NCI-H510A treated with DMSO at 0.1 percent for 48 hours (cell line): Measurements from ENCODE around the gene MAST3.

Experiments
- DNase-seq: peaks from one replicate; lab custom pipeline; 2025; lab: John Stamatoyannopoulos, UW

The MAST3 gene

DNA sequence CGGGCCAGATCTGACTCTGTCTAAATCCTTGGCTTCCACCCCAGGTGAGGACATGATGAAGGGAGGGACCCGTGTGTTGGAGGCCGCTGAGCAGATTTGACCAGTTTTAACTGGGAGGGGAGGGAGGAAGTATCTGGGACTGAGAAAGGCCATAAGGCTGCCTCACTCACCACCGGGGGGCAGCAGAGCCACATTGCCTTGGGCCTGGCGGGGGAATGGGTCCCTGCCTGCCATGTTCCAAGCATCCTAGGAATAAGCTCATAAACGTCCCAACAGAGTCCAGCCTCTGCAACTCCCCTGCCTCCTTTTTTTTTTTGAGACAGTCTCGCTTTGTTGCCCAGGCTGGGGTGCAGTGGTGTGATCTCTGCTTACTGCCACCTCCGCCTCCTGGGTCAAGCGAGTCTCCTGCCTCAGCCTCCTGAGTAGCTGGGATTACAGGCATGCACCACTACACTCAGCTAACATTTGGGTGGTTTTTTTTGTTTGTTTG is 15.5 kb downstream of the MAST3 start:
- DNase-seq = peak; percentile 71

DNA sequence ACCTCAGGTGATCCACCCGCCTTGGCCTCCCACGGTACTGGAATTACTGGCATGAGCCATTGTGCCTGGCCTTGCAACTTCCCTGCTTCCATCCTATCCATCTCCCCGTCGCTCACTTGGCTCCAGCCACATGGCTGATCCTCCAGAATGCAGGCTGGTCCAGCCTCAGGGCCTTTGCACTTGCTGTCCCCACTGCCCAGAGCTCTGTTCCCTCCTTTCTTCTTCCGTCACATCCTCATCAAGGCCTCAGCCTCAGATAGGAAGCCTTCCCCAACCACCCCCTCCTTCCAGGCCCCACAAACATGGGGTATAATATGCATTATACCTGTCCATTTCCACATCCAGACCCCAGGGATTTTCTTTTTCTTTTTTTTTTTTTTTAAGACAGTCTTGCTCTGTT is 16.2 kb downstream of the MAST3 start:
- no peak for DNase-seq

DNA sequence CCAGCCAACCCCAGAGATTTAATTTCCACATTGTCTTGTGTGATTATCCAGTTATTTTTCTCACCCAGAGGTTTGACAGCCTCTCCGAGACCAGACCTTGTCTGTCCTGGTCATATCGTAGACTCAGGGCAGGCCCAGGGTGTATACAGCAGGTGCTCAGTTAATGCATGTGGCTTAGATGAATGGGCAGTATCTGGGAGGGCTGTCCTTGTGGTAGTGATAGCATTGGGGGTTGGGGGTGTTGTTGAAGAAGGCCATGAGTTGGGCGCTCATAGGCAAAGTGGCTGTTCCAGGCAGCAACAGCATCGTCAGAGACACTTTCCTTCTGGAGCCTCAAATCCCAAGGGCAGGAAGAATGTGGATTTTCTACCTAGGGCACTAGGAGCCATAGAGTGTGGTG is 16.9 kb downstream of the MAST3 start:
- DNase-seq = no peak

DNA sequence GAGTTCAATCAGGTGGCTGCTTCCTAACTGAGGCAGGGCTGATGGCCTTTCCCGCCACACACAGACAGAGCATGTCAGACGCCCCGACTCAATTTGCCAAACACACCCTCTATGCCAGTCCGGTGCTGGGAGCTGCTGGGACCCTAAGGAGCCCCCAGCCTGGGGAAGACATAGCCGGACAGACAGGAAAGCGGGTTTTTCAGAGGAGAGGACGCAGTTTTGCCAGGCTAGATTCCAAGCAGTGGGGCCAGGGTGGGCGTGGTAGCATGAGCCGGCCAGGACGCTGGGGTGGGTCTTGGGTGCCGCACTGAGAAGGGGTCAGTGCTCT is 19.8 kb downstream of the MAST3 start:
- no peak for DNase-seq

DNA sequence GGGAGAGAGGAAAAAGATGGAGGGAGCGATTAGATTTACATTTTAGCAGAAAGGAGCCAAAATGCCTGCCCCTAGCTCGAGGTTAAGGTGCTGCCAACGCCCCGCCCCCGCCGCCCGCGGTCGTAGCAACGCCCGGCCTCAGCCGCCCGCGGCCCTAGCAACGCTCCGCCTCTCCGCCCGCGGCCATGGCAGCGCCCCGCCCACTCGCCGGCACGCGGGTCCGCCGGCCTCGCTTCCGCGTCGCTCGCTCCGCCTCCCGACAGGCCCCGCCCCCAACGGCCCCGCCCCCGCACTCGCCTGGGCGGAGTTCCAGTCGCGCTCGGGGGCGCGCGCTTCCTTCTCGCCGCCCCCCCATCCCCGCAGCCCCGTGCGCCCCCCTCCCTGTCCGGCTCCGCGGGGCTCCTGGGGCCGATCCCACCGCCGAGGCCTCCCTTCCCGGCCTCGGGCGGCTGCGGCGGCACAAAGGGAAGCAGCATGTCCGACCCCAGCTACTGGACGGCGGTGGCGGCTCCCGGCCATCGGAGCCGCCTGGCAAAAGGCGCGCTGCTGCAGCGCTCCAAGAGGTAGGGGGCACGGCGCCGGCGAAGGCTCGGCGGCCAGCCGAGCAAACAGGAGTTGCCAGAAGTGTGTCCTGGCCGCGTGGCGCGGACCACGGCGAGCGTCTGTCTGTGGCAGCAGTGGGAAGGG is 20.3 kb downstream of the MAST3 start:
- DNase-seq = peak; percentile 86

DNA sequence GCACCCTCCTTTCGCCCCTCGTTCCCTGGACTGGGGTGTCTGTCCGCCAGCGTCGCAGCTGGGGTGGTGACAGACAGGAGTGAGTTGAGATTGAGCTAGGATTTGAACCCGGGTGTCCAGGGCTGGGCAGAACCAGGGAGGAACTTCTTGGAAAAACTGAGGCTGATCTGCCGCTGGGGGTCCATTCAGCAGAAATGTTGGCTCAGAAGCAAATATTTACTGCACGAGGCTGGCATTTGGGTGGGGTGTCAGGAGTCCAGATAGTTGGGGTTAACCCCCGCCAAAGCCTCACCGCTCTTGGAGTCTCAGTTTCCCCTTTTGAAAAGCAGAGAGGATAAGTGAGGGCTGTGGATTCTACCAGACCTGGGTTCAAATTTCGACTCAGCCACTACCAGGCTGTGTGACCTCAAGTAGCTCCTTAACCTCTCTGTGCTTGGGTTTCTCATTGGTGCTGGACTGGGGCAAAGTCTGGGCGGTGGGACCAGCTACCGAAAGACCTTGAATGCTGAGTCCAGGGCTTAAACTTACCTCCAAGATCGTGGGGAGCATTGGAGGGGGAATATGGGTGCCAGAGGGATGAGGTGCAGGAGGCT is 20.9 kb downstream of the MAST3 start:
- no peak for DNase-seq

DNA sequence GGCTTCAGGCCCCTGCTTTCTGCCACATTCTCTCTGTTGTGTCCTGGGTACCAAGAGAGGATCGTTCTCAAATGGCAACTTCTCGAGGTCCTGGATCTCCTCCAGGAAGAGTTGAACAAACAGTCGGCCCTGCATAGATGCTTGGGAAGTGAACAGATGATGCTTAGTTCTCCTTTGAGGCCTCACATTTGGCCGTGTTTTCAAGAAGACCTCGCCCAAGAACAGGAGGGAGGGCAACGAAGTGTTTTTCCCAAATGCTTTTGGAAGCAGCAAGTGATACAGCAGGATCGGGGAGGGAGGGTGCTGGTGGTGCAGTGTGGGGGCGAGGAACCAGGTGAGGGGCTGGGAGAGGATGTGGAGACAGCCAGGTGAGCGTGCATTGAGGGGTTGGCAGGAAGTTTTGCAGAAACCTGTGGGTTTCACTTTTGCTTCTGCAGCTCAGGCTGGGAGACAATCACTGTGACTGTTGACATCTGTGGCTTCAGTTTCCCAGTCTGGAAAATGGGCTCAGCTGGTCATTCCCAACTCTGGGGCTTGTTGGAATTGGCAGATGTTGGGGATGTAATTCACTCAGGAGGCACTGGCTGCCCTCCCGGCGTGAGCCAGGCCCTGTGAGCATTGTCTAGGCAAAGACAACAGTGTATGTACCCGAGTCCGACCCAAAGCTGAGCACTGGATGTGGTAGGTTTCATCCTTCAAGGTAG is 21.6 kb downstream of the MAST3 start:
- no peak for DNase-seq

DNA sequence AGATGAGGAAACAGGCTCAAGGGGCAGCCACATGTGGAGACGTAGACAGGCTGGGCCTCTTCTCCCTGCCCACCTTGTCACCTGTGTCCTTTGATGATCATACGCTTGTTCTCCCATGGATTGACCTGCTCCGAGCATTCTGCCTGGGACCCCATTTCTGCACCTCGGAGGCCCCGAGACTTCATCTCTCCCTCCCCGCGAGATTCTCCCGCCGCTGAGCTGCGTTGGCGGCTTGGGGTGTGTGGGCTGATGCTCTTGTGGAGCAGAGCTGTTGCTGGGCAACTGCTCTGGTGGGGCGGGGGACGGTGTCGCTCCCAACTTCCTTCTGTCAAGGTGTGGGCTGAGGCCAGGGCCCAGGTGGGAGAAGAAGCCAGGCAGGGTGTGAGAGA is 22.1 kb downstream of the MAST3 start:
- no peak for DNase-seq

DNA sequence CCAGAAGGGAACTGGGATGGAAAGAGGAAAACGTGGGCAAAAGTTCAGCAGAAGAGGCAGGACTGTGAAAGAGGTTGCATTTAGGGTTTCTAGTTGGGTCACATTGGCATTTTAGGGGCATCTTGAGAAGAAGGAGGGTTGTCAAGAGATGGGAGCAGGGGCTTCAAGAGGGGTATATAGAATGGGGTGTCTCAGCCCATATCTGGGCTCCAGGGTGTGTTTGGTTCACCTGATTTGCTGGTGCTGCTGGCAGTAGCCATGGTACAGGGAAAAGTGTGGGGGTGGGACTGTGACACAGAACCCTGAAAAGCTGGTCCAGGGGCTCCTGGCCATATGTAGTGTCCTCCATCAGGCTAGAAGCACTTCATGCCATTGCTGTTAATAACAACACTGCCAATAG is 22.5 kb downstream of the MAST3 start:
- DNase-seq = no peak

DNA sequence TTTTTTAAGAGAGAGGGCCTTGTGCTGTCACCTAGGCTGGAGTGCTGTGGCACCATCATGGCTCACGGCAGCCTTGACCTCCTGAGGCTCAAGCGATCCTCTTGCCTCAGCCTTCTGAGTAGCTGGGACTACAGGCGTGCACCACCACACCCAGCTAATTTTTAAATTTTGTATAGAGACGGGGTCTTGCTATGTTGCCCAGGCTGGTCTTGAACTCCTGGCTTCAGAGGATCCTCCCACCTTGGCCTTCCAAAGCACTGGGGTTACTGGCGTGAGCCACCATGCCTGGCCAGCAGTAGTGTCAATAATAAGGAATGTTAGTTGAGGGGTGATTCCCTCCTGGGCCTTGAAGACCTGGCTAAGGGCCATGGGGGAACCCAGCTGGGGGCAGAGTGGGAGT is 23.6 kb downstream of the MAST3 start:
- no peak for DNase-seq

DNA sequence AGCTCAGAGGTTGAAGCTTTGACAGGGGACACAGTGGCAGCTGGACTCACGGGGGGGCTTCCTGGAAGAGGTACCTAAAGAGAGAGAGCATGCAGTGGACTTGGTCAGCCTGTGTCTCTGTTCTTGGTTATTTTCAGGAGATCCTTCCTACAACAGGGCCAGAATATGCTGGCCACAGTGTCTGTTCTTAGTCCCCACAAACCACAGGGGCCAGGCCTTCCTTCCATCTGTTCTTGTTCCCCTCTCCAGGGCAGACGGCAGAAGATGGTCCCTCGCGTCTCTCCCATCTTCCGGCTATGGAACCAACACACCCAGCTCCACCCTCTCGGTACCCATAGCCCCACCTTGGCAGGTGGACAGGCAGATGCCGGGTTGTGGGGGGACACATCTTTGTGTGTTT is 24.8 kb downstream of the MAST3 start:
- DNase-seq = no peak

DNA sequence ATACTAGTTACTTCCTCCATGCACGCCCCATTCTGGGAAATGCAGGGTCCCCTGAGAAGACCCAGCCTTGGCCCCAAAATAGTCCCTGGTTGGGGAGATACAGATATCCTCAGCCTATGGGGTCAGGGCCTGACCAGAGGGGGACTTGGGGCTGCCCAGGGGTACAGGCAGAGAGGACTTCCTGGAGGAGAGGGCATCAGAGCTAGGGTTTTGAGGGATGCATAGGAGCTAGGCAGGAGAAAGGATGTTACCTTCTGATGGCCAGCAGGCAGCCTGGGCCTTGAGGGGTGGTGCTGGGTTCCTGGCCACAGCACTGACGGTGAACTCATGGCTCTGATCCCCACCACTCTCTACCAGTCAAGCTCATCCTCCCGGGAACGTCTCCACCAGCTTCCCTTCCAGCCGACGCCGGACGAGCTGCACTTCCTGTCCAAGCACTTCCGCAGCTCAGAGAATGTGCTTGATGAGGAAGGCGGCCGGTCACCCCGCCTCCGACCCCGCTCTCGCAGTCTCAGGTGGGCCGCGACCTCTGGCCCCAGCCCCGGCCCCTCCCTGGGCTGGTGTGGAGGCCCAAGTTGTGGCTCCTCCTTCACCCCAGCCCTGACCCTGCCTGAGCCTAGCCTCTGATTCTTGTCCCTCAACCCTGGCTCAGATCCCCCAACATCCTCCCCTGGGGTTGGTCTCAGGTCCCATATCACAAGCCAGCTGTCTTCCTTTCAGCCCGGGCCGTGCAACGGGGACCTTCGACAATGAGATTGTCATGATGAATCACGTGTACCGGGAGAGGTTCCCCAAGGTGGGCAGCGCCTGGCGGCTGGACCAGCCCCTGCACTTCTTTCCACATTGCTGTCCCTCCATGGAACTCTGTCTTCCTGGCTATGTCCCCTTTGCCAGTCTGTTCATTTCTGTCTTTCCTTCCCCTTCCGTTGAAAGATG is 25.6 kb downstream of the MAST3 start:
- DNase-seq = no peak

DNA sequence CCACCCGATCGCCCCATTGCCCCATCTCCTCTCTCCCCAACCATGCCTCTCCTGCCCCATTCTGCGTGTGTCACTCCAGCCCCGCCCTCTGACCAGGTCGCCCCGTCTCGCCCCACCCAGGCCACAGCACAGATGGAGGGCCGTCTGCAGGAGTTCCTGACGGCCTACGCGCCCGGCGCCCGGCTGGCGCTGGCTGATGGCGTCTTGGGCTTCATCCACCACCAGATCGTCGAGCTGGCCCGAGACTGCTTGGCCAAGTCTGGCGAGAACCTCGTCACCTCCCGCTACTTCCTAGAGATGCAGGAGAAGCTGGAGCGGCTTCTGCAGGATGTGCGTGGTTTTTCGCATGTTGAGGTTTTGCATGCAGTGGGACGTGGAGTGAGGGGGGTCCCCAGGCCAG is 26.2 kb downstream of the MAST3 start:
- DNase-seq = no peak

DNA sequence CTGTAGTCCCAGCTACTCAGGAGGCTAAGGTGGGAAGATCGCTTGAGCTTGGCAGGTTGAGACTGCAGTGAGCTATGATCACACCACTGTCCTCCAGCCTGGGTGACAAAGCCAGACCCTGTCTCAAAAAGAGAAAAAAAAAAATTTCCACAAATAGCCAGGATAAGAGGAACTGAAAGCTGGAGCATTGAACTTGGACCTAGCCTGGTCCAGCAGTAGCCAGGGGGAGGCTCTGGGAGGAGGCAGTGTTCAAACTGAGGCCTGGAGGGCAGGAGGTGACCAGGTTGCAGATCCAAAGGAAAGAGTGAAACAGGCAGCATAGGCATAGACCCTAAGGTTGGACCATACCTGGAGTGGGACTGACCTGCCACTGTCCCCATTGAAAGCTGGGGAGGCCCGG is 28.5 kb downstream of the MAST3 start:
- DNase-seq = no peak

DNA sequence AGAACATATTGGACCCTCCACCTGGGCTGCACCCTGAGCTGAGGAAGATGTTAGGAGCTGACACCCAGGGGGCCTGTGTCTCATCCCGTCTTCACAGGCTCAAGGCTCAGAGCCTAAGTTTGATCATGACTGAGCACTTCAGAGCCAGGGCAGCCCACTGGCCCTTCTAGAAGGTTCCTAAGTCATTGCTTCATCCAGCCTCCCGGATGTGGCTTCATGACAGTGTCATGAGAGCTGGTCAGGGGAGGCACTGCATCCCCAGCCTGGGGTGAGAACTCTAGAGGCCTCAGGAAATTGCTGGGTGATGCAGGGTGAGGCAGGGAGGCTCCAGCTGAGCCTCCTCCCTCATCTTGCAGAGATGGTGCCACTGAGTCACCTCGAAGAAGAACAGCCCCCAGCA is 30.5 kb downstream of the MAST3 start:
- no peak for DNase-seq

DNA sequence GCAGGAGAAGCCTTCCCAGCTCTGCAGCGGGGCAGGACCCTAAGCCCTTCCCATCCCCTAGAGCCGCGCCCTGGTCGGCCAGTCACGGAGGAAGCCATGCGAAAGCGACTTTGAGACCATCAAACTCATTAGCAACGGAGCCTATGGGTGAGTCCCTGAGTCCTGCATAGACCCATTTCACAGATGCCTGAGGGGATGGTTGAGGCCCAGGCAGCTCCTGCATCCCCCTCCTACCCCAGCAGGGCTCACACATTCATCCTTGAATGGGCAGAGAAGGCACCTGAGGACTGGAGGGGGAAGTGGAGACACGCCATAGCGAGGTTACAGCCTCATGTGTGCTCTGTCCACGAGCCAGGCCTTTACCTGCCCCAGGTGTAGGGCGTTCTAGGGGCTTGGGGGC is 31.2 kb downstream of the MAST3 start:
- DNase-seq = no peak

DNA sequence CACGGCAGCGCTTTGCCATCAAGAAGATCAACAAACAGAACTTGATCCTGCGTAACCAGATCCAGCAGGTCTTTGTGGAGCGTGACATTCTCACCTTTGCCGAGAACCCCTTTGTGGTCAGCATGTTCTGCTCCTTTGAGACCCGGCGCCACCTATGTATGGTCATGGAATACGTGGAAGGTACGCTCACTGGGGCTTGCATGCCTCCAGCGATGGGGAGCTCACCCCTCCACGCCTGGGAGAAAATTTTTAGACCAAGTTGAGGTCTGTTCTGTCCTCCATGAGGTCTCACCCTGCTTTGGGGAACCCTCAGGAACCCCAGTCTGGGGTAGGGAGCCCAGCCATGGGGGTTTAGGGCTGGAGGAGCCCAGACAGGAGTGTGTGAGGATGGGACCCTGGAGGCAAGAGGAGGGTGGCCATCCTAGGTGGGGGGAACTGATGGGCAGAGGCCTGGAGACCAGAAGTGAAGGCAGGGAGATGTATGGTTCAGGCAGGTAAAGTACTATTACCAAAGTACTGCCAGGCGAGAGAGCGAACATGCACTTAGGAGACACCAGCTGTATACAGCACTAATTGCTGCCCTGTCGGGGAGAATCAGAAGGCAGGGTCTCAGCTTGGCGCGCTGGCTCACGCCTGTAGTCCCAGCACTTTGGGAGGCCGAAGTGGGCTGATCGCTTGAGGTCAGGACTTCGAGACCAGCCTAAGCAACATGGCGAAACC is 33.1 kb downstream of the MAST3 start:
- no peak for DNase-seq

DNA sequence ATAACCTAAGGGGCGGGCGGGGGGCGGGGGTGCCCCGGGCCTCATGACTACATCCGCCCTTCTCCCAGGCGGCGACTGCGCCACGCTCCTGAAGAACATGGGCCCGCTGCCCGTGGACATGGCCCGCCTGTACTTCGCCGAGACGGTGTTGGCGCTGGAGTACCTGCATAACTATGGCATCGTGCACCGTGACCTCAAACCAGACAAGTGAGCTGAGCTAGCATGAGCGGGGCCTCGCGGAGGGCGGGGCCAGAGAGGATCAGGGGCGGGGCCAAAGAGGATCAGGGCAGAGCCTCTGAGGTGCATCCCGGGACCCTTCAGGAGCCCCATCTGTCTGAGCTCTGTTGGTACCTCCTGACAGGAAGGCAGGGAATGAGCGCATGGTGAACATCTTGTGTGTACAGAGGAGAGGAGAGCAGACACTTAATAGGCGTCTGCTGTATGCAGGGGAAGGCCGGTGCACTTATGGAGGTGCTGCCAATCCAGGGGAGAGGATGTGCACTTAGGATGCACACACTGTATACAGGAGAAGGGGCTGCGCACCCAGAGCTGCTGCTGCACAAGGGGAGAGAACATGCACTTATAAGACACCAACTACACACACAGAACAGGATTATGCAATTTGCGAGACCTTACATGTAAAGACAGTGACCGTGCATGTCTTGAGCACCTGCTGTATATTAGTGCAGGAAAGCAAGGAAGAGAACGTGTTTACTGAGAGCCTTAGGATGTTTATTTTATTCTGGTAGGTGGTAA is 34.4 kb downstream of the MAST3 start:
- no peak for DNase-seq

DNA sequence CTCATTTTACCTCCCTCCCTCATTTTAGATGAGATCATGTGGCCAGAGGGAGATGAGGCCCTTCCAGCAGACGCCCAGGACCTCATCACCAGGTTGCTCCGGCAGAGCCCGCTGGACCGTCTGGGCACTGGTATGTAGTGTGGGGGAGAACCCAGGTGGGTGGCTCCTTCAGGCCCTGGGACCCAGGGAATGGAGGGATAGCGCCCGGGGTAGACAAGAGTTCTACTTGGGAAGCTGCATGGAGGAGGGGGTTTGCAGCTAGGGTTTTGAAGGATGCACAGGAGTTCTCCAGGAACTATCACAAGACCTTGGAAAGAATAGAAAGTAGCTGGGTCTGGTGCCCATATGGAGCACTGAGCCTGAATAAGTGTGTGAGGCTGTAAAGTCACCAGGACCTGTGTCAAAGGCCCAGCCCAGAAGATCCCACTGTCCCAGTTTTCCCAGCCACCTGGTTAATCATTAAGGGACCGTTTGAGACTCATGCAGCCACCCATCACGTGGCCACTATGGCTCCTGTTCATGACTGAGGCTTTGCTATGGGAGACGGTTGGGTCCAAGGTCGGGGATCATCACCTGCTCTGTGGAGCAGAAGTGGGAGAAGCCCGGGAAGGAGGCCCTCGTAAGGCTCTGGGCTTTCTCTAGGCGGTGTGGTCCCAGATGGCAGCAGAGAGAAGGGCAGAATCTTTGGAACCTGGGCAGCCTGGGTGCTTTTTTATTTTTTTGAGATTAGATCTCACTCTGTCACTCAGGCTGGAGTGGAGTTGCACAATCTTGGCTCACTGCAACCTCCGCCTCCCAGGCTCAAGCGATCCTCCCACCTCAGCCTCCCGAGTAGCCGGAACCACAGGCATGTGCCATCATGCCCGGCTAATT is 38.4 kb downstream of the MAST3 start:
- no peak for DNase-seq

DNA sequence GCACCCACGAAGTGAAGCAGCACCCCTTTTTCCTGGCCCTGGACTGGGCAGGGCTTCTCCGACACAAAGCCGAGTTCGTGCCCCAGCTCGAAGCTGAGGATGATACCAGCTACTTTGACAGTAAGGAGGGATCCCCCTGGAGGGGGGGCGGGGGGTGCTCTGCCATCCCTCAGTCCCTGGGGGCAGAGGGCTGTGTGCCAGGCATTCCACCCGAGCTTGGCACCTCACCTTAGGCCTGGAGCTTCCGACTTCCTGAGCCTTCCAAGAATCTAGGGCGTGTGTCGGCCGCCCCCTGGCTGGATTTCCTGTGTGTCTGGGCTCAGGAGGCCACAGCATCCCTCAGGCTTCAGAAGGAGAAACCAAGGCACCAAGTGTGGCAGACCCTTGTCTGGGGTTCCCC is 39.7 kb downstream of the MAST3 start:
- no peak for DNase-seq
